SK-N-SH (cell line): ENCODE data around the gene PARP16. TPM values are rescaled to one million over a fixed set of nuclear protein-coding genes. Genes with fewer than 3 reads are reported as not detected.
A peak's percentile ranks its signal among the peaks of the same experiment; 100 is the strongest.

Experiments used
- CTCF ChIA-PET: fragments of 300-600, 350-600 bp; formaldehyde crosslinking; extraction: SDS; loops from one replicate; lab custom pipeline; 2021; lab: Yijun Ruan, JAX
- POLR2A ChIA-PET: fragments of 350-600 bp; sonication (Branson Sonifier 250); formaldehyde crosslinking; extraction: SDS; loops from one replicate; lab custom pipeline; 2020; ENCODE audit warnings: antibody characterized with exemption, inconsistent platforms; lab: Yijun Ruan, JAX
- DNase-seq: peaks from one replicate; pipeline ENCODE4 v3.0.0; 2012
- H2AFZ ChIP-seq: fragments of 200-600 bp; sonication (generic); 2 replicates; pipeline ENCODE4 v1.8.1; 2016; ENCODE audit warnings: antibody characterized with exemption, mild to moderate bottlenecking, low read depth
- H3F3A ChIP-seq: fragments of 200-600 bp; sonication (generic); replicated peaks from 2 replicates; pipeline ENCODE3; 2016; ENCODE audit warnings: antibody characterized with exemption, mild to moderate bottlenecking; ENCODE audit not compliant: insufficient read depth
- H3K27ac ChIP-seq, 2 experiments: fragments of 200-500 bp in 1 of 2; fragments of 200-600 bp in 1 of 2; sonication (Bioruptor generic) in 1 of 2; sonication (generic), shearing (Covaris generic) in 1 of 2; 2 replicates each; pipeline versions ENCODE4 v1.5.1 to v1.6.1; 2014 to 2016; ENCODE audit warnings: low read depth in 2 of 2, inconsistent platforms in 1 of 2, low read length in 1 of 2, mild to moderate bottlenecking in 1 of 2, mixed read lengths in 1 of 2
- H3K27me3 ChIP-seq: fragments of 200-600 bp; sonication (generic), shearing (Covaris generic); 2 replicates; pipeline ENCODE4 v1.6.1; 2016; ENCODE audit warnings: mixed run types; ENCODE audit not compliant: insufficient read depth
- H3K36me3 ChIP-seq, 2 experiments: fragments of 200-500 bp in 1 of 2; fragments of 200-600 bp in 1 of 2; sonication (Bioruptor generic) in 1 of 2; sonication (generic) in 1 of 2; replicated peaks in 1 of 2; 2 replicates each; pipeline versions ENCODE3 to v1.5.1; 2014 to 2016; ENCODE audit warnings: low read length in 1 of 2, mild to moderate bottlenecking in 1 of 2; ENCODE audit not compliant: insufficient read depth in 2 of 2, control insufficient read depth in 1 of 2
- H3K4me1 ChIP-seq, 2 experiments: fragments of 200-500 bp in 1 of 2; fragments of 200-600 bp in 1 of 2; sonication (Bioruptor generic) in 1 of 2; sonication (generic), shearing (Covaris generic) in 1 of 2; 2 replicates each; pipeline versions ENCODE4 v1.5.1 to v1.6.1; 2014 to 2016; ENCODE audit warnings: low read depth in 1 of 2, low read length in 1 of 2, mixed run types in 1 of 2; ENCODE audit not compliant: insufficient read depth in 2 of 2, control insufficient read depth in 1 of 2
- H3K4me2 ChIP-seq: fragments of 200-600 bp; sonication (generic), shearing (Covaris generic); 2 replicates; pipeline ENCODE4 v1.6.1; 2017; ENCODE audit warnings: mixed run types
- H3K4me3 ChIP-seq, 2 experiments: fragments of 200-500 bp in 1 of 2; fragments of 200-600 bp in 1 of 2; sonication (Bioruptor generic) in 1 of 2; sonication (generic), shearing (Covaris generic) in 1 of 2; 2 replicates each; pipeline versions ENCODE4 v1.5.1 to v1.8.1; 2014 to 2016; ENCODE audit warnings: low read depth in 2 of 2, inconsistent platforms in 1 of 2, low read length in 1 of 2, mild to moderate bottlenecking in 1 of 2, mixed read lengths in 1 of 2, moderate library complexity in 1 of 2
- H3K79me2 ChIP-seq: fragments of 200-600 bp; sonication (generic); 2 replicates; pipeline ENCODE4 v1.8.1; 2017; ENCODE audit warnings: mild to moderate bottlenecking; ENCODE audit not compliant: insufficient read depth
- H3K9ac ChIP-seq: fragments of 200-600 bp; sonication (generic); 2 replicates; pipeline ENCODE4 v1.6.1; 2017; ENCODE audit warnings: mixed run types
- H3K9me2 ChIP-seq: fragments of 200-600 bp; sonication (generic); 2 replicates; pipeline ENCODE4 v1.6.1; 2017; ENCODE audit warnings: mixed run types
- H3K9me3 ChIP-seq: fragments of 200-600 bp; sonication (generic); 2 replicates; pipeline ENCODE4 v1.6.1; 2017; ENCODE audit warnings: mixed run types, mild to moderate bottlenecking, moderate library complexity
- H4K20me1 ChIP-seq: fragments of 200-600 bp; sonication (generic); 2 replicates; pipeline ENCODE4 v1.6.1; 2017; ENCODE audit warnings: mild to moderate bottlenecking, mixed run types; ENCODE audit not compliant: insufficient read depth
- CHD2 ChIP-seq: fragments of 150-350 bp; IDR thresholded peaks from 2 replicates; pipeline ENCODE4 v1.6.1; 2018; ENCODE audit warnings: low read length; ENCODE audit not compliant: partially characterized antibody
- CTCF ChIP-seq: fragments of 200-600 bp; sonication (generic); IDR thresholded peaks from 2 replicates; pipeline ENCODE4 v1.6.1; 2017; ENCODE audit warnings: antibody characterized with exemption, mild to moderate bottlenecking, moderate library complexity
- EP300 ChIP-seq, 2 experiments: IDR thresholded peaks; 2 replicates each; pipeline versions ENCODE4 v1.4.0 to v1.6.1; 2012; ENCODE audit warnings: borderline replicate concordance in 1 of 2, low read depth in 1 of 2, low read length in 1 of 2
- FOXJ3 ChIP-seq: sonication (generic); formaldehyde crosslinking; IDR thresholded peaks from 2 replicates; pipeline ENCODE4 v1.5.1; 2020; ENCODE audit warnings: mild to moderate bottlenecking, missing genetic modification reagents
- FOXM1 ChIP-seq: IDR thresholded peaks from 2 replicates; pipeline ENCODE4 v1.4.0; 2012; ENCODE audit warnings: low read depth, mild to moderate bottlenecking
- GABPA ChIP-seq: IDR thresholded peaks from 2 replicates; pipeline ENCODE4 v1.4.0; 2012; ENCODE audit warnings: low read depth, mild to moderate bottlenecking
- GATA2 ChIP-seq: sonication (generic); formaldehyde crosslinking; IDR thresholded peaks from 2 replicates; pipeline ENCODE4 v1.5.0; 2020; ENCODE audit warnings: mild to moderate bottlenecking, missing genetic modification reagents
- JUND ChIP-seq: IDR thresholded peaks from 2 replicates; pipeline ENCODE4 v1.4.0; 2012
- MAX ChIP-seq: IDR thresholded peaks from 2 replicates; pipeline ENCODE4 v1.4.0; 2012; ENCODE audit warnings: low read depth
- MEF2A ChIP-seq: IDR thresholded peaks from 2 replicates; pipeline ENCODE4 v1.4.0; 2012; ENCODE audit warnings: low read depth, borderline replicate concordance
- MXI1 ChIP-seq: IDR thresholded peaks from 2 replicates; pipeline ENCODE4 v1.6.1; 2012; ENCODE audit warnings: mild to moderate bottlenecking, low read depth, low read length, improper control_type of control experiment
- NFIC ChIP-seq: IDR thresholded peaks from 2 replicates; pipeline ENCODE4 v1.4.0; 2012; ENCODE audit warnings: borderline replicate concordance
- PBX3 ChIP-seq: IDR thresholded peaks from 2 replicates; pipeline ENCODE4; 2012
- POLR2AphosphoS5 ChIP-seq: IDR thresholded peaks from 2 replicates; pipeline ENCODE4 v1.6.1; 2012; ENCODE audit warnings: low read depth, low read length
- RAD21 ChIP-seq: IDR thresholded peaks from 2 replicates; pipeline ENCODE4 v1.6.1; 2012; ENCODE audit warnings: mild to moderate bottlenecking, low read length
- RCOR1 ChIP-seq: fragments of 150-350 bp; IDR thresholded peaks from 2 replicates; pipeline ENCODE4 v1.6.1; 2017; ENCODE audit warnings: antibody characterized with exemption, low read length
- RFX5 ChIP-seq: IDR thresholded peaks from 2 replicates; pipeline ENCODE4 v1.6.1; 2012; ENCODE audit warnings: mild to moderate bottlenecking, improper control_type of control experiment, low read length
- SIN3A ChIP-seq: IDR thresholded peaks from 2 replicates; pipeline ENCODE4 v1.6.1; 2012; ENCODE audit warnings: low read depth, mild to moderate bottlenecking, low read length, moderate library complexity, borderline replicate concordance
- TCF12 ChIP-seq: IDR thresholded peaks from 2 replicates; pipeline ENCODE4 v1.4.0; 2012
- TEAD4 ChIP-seq: IDR thresholded peaks from 2 replicates; pipeline ENCODE4 v1.4.0; 2012; ENCODE audit warnings: mild to moderate bottlenecking, borderline replicate concordance; ENCODE audit not compliant: insufficient read depth
- USF1 ChIP-seq: IDR thresholded peaks from 2 replicates; pipeline ENCODE4 v1.4.0; 2012; ENCODE audit warnings: low read depth, borderline replicate concordance
- WGBS: methylation state at CpG from one replicate; pipeline ENCODE4 v1.1.6; 2017; ENCODE audit warnings: low lambda C conversion rate; 5-methylcytosine and 5-hydroxymethylcytosine counted together
- polyA plus RNA-seq, 3 experiments: library from polyadenylated mRNA; depleted of rRNA; stranded (reverse); fragments of >200 nt; gene quantifications; 2 replicates each; pipeline ENCODE4 v1.2.3, GENCODE V29; 2012

The PARP16 gene
- polyA plus RNA-seq, 1 of the 3 experiments (the other 2 are of a cell fraction) = 6.3 TPM

GRCh38 chr15:65326117-65326526 lies 39.4 kb upstream of the PARP16 start:
- Histone ChIP-seq H3K27ac (peak overlapping the region in 1 of 2 experiments; percentile 63; a peak in 2 of 4 replicates), H3K9ac (no peak overlapping the region)

GRCh38 chr15:65323071-65323511 lies 36.4 kb upstream of the PARP16 start:
- no peaks in the 10 kb centered on the region for H3K36me3 ChIP-seq
- ChIA-PET POLR2A (interaction anchor here (1.2 kb wide), 1 partner anchor 19 kb away, joined by 11 read pairs; the partner anchor contains the start of gene RNU5B-1), CTCF (interaction anchor here (0.6 to 21.5 kb wide), 6 partner anchors 9 to 289 kb away, joined by 3 to 969 read pairs (median 4); partner anchors contain the start of gene IGDCC3)
- no peak overlapping the region for H2AFZ ChIP-seq
- H3K9me2 ChIP-seq = no peaks in the 10 kb centered on the region
- H3K4me1 ChIP-seq = peaks cover 0 to 16% of the 10 kb centered on the region in 2 experiments; a peak in 1 of 4 replicates
- no peak overlapping the region for H3K27ac ChIP-seq
- no peak overlapping the region for H3K4me3 ChIP-seq
- H3K9ac ChIP-seq = no peak overlapping the region
- 17% methylated on average over 8 of the region's 9 CpGs for WGBS
- H3K9me3 ChIP-seq = no peaks in the 10 kb centered on the region
- peaks cover 12% of the 10 kb centered on the region; the same call in 1 of the 2 replicates for H3K27me3 ChIP-seq
- peak; percentile 40; the same call in 1 of the 2 replicates for TF ChIP-seq TEAD4
- TF ChIP-seq PBX3 = peak; percentile 73
- peak; percentile 89 for TF ChIP-seq FOXJ3
- peak; percentile 74 for TF ChIP-seq MAX
- peak; percentile 79 for TF ChIP-seq MXI1
- no peak for TF ChIP-seq CTCF
- TF ChIP-seq NFIC = peak; percentile 94
- TF ChIP-seq EP300 (IDR thresholded peaks at IDR 0.05; ENCODE audit: borderline replicate concordance in 1 of 2, low read depth in 1 of 2, low read length in 1 of 2) = peak; percentile 45 to 93; a peak in 3 of 4 replicates
- peak; percentile 94 for TF ChIP-seq TCF12
- peak; percentile 32; the same call in 1 of the 2 replicates for TF ChIP-seq USF1
- peak; percentile 94 for TF ChIP-seq CHD2
- no peak for TF ChIP-seq RAD21
- TF ChIP-seq JUND = no peak
- TF ChIP-seq GATA2 (CRISPR knock-in tag) = peak; percentile 55; the same call in 1 of the 2 replicates
- TF ChIP-seq RCOR1 = peak; percentile 97
- TF ChIP-seq FOXM1 = no peak
- TF ChIP-seq MEF2A = no peak
- TF ChIP-seq SIN3A = peak; percentile 51; the same call in 1 of the 2 replicates
- TF ChIP-seq GABPA = no peak
- peak; percentile 76 for TF ChIP-seq POLR2AphosphoS5
- H3K79me2 ChIP-seq = no peaks in the 10 kb centered on the region
- peak; percentile 94 for DNase-seq
- H4K20me1 ChIP-seq = no peaks in the 10 kb centered on the region
- peaks cover 4% of the 10 kb centered on the region for H3F3A ChIP-seq
- peak overlapping the region; percentile 45; the same call in 1 of the 2 replicates for H3K4me2 ChIP-seq

More at GRCh38 chr15:65326117-65326526, 39.4 kb upstream of the PARP16 start:
- POLR2A ChIA-PET = interaction anchor here (0.8 to 1.4 kb wide), 5 partner anchors 8 to 51 kb away, joined by 3 to 7 read pairs (median 3); partner anchors contain the start of genes PARP16 and RNU5B-1
- H3F3A ChIP-seq = peaks cover 4% of the 10 kb centered on the region
- no peak overlapping the region for H2AFZ ChIP-seq
- H3K4me3 ChIP-seq = no peak overlapping the region
- H4K20me1 ChIP-seq = no peaks in the 10 kb centered on the region
- DNase-seq = peak; percentile 71
- H3K79me2 ChIP-seq = no peaks in the 10 kb centered on the region
- no peaks in the 10 kb centered on the region for H3K9me2 ChIP-seq
- no peaks in the 10 kb centered on the region for H3K36me3 ChIP-seq
- H3K27me3 ChIP-seq = peaks cover 12% of the 10 kb centered on the region; the same call in 1 of the 2 replicates
- TF ChIP-seq RFX5 (no peak), CHD2 (peak; percentile 56), RAD21 (peak; percentile 20)
- CTCF ChIA-PET = interaction anchor here (1.4 to 21.5 kb wide), 2 partner anchors 8 to 58 kb away, joined by 5 to 969 read pairs; partner anchors contain the start of gene IGDCC3
- H3K4me1 ChIP-seq = peaks cover 0 to 16% of the 10 kb centered on the region in 2 experiments; a peak in 1 of 4 replicates
- H3K4me2 ChIP-seq = no peak overlapping the region
- H3K9me3 ChIP-seq = no peaks in the 10 kb centered on the region
- 58% methylated on average over 6 of the region's 12 CpGs for WGBS
